Activated CD4-positive, alpha-beta T cell treated with anti-CD3 and anti-CD28 coated beads, Interleukin-2, amount 10 ng/mL, durations not matched to agents 24 days and 14 days (primary cell): ENCODE results near the gene SIRPD. TPM values are rescaled to one million over a fixed set of nuclear protein-coding genes. Genes with fewer than 3 reads are reported as not detected.

ENCODE experiments used
- DNase-seq: peaks from one replicate; pipeline ENCODE4 v3.0.0; 2022
- H3K27ac Mint-ChIP-seq: one replicate; pipeline ENCODE4 v1.8.0; 2022; ENCODE audit warnings: mild to moderate bottlenecking, mixed read lengths
- H3K27me3 Mint-ChIP-seq: one replicate; pipeline ENCODE4 v1.8.0; 2022; ENCODE audit warnings: mixed read lengths
- H3K36me3 Mint-ChIP-seq: one replicate; pipeline ENCODE4 v1.8.0; 2022; ENCODE audit warnings: low read depth, mild to moderate bottlenecking, mixed read lengths
- H3K4me1 Mint-ChIP-seq: one replicate; pipeline ENCODE4 v1.8.0; 2021; ENCODE audit warnings: mixed read lengths
- H3K4me3 Mint-ChIP-seq: one replicate; pipeline ENCODE4 v1.8.0; 2022; ENCODE audit warnings: mild to moderate bottlenecking, moderate library complexity, mixed read lengths
- H3K9me3 Mint-ChIP-seq: one replicate; pipeline ENCODE4 v1.8.0; 2021; ENCODE audit warnings: mixed read lengths
- intact Hi-C: fragments of 100-400 bp; cut with micrococcal nuclease; formaldehyde crosslinking; loops from one replicate; pipeline ENCODE4 v1.15.1; 2023
- total RNA-seq: library from RNA; stranded (reverse); gene quantifications from 2 replicates; pipeline ENCODE4 v1.2.3, GENCODE V29; 2022

The SIRPD gene
- total RNA-seq, 1 donor from 2014 or later: not detected

- peak overlapping the region; percentile 12 for H3K27ac Mint-ChIP-seq
- peaks cover 17% of the 10 kb centered on the region for H3K9me3 Mint-ChIP-seq
- H3K27me3 Mint-ChIP-seq: no peaks in the 10 kb centered on the region
- no peak overlapping the region for H3K4me3 Mint-ChIP-seq
- H3K36me3 Mint-ChIP-seq: peaks cover 22% of the 10 kb centered on the region
- peak; percentile 45 for DNase-seq
- H3K4me1 Mint-ChIP-seq: peaks cover 2% of the 10 kb centered on the region
- intact Hi-C loops: no loop called here
Observed at GRCh38 chr20:1567392-1568162, 10.1 kb upstream of the SIRPD start.

DNA sequence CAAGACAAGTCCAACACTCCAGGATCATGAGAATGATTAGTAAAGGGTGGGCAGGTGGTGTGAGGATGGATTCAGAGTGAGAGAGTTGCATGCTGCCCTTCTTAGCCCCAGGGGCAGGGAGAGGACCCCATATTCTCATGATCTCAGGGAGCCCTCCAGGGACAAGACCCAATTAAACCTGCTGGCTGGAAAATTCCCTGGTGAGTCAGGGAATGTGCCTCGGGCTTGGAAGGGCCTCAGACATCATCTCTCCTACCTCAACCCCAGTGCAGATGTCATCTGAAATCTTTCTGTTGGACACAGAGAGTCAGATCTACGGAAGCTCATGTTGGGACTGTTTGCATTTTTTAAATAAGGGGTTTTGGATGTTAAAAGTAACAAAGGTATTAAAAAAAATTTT, 9.2 kb upstream of the SIRPD start:
- Mint-ChIP-seq H3K27me3 (no peaks in the 10 kb centered on the region), H3K9me3 (peaks cover 24% of the 10 kb centered on the region), H3K4me3 (no peak overlapping the region), H3K36me3 (peaks cover 25% of the 10 kb centered on the region), H3K4me1 (peaks cover 7% of the 10 kb centered on the region), H3K27ac (no peak overlapping the region)
- DNase-seq: peak; percentile 15
- intact Hi-C loops: no loop called here

DNA sequence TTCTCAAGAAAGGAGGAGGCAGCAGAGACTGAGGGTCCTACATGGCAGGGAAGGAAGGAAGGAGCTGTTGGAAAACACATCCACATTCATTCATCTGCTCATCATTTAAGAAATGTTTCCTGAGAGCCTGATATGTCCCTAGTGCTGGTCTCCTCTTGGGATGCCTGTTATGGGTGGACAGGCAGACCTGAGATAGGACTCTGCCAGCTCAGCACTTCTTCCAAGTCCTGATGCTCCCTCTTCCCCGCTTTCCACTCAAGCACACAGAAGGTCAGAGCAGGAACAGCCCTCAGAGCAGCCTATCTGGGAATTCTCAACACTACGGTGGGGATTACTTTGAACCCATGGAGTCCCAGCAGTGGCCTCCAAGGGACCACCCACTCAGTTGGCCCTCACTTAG, 8.0 kb upstream of the SIRPD start:
- DNase-seq: peak; percentile 30
- Mint-ChIP-seq H3K36me3 (peaks cover 27% of the 10 kb centered on the region), H3K27me3 (no peaks in the 10 kb centered on the region), H3K27ac (no peak overlapping the region), H3K4me1 (peaks cover 7% of the 10 kb centered on the region), H3K9me3 (peaks cover 25% of the 10 kb centered on the region), H3K4me3 (no peak overlapping the region)
- intact Hi-C loops: no loop called here

- H3K9me3 Mint-ChIP-seq: peaks cover 35% of the 10 kb centered on the region
- no peak overlapping the region for H3K4me3 Mint-ChIP-seq
- no peaks in the 10 kb centered on the region for H3K27me3 Mint-ChIP-seq
- H3K36me3 Mint-ChIP-seq: peaks cover 27% of the 10 kb centered on the region
- peaks cover 7% of the 10 kb centered on the region for H3K4me1 Mint-ChIP-seq
- DNase-seq: peak; percentile 34
- H3K27ac Mint-ChIP-seq: no peak overlapping the region
- intact Hi-C loops: no loop called here
Observed at GRCh38 chr20:1563598-1563997, 6.1 kb upstream of the SIRPD start.

DNA sequence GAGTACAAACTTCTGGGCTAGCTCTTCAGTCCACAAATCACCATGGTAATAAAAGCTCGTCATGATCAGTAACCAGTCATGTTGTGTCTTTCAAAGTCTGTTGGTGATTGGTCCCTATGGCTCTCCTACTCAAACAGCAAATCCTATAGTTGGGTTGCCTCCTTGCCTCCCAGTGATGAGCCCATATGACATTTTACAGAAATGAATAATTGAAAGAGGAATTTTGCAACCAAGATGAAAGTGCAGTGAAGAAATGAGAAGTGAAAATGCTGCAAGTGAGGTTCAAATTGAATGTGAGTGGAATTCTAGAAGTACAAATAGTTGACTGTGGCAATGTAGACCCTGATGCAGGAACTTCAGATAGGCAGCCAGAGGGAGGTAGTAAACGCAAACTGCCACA, 5.1 kb upstream of the SIRPD start:
- no peak overlapping the region for H3K27ac Mint-ChIP-seq

DNA sequence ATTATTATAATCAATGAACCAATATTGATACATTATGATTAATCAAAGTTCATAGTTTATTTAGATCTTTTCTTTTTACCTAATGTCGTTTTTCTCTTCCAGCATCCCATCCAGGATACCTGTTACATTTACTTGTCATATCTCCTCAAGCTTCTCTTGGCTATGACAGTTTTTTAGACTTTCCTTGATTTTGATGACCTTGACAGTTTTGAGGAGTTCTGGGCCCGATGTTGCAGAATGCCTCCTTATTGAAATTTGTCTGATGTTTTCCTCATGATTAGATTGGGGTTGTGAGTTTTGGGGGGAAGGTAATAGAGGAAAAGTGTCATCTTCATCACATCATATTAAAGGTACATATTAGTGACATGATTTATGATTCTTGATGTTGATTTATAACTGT, 3.8 kb upstream of the SIRPD start:
- Mint-ChIP-seq H3K27ac (no peak overlapping the region), H3K4me1 (peaks cover 9% of the 10 kb centered on the region), H3K4me3 (no peak overlapping the region), H3K27me3 (no peaks in the 10 kb centered on the region), H3K36me3 (peaks cover 23% of the 10 kb centered on the region), H3K9me3 (peaks cover 37% of the 10 kb centered on the region)
- peak; percentile 6 for DNase-seq
- intact Hi-C loops: no loop called here

More for the DNA sequence above, 5.1 kb upstream of the SIRPD start:
- Mint-ChIP-seq H3K9me3 (peaks cover 35% of the 10 kb centered on the region), H3K27me3 (no peaks in the 10 kb centered on the region), H3K4me3 (no peak overlapping the region), H3K36me3 (peaks cover 23% of the 10 kb centered on the region), H3K4me1 (peaks cover 7% of the 10 kb centered on the region)
- intact Hi-C loops: no loop called here
- peak; percentile 13 for DNase-seq

GRCh38 chr20:1555952-1556351, 1.6 kb downstream of the SIRPD start:
- Mint-ChIP-seq H3K27ac (no peak overlapping the region), H3K36me3 (peaks cover 7% of the 10 kb centered on the region), H3K9me3 (peaks cover 28% of the 10 kb centered on the region), H3K4me1 (peaks cover 2% of the 10 kb centered on the region), H3K4me3 (no peak overlapping the region), H3K27me3 (no peaks in the 10 kb centered on the region)
- DNase-seq: no peak
- intact Hi-C loops: loop anchor here (5.0 kb wide), 1 partner anchor 176 kb away; no protein-coding TSS in a partner anchor

GRCh38 chr20:1539816-1540419, 17.6 kb downstream of the SIRPD start:
- peaks cover 25% of the 10 kb centered on the region for H3K9me3 Mint-ChIP-seq
- H3K36me3 Mint-ChIP-seq: no peaks in the 10 kb centered on the region
- H3K27ac Mint-ChIP-seq: no peak overlapping the region
- H3K27me3 Mint-ChIP-seq: peaks cover 16% of the 10 kb centered on the region
- intact Hi-C loops: no loop called here
- H3K4me1 Mint-ChIP-seq: peaks cover 7% of the 10 kb centered on the region
- no peak for DNase-seq
- no peak overlapping the region for H3K4me3 Mint-ChIP-seq

DNA sequence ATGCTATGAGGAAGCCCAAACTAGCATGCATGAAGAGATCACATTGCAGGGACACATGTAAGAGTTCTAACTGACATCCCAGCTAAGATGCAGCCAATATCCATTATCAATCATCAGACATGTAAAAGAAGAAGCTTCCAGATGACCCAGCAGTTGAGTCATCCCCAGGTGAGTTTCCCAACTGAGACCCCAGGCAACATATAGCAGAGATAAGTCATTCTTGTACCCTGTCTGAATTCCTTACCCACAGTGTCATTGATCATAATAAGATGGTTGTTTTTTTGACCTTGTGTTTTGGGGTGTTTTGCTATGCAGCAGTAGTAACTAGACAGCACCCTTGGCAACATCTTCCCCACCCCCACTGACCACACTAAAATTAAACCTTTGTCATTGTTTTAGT, 18.9 kb downstream of the SIRPD start:
- Mint-ChIP-seq H3K27me3 (peaks cover 11% of the 10 kb centered on the region), H3K4me1 (peaks cover 7% of the 10 kb centered on the region), H3K36me3 (no peaks in the 10 kb centered on the region), H3K27ac (no peak overlapping the region), H3K4me3 (no peak overlapping the region), H3K9me3 (peaks cover 17% of the 10 kb centered on the region)
- no peak for DNase-seq
- intact Hi-C loops: no loop called here

GRCh38 chr20:1537731-1538058, 19.8 kb downstream of the SIRPD start:
- Mint-ChIP-seq H3K9me3 (peaks cover 15% of the 10 kb centered on the region), H3K27ac (no peak overlapping the region)
- intact Hi-C loops: no loop called here

GRCh38 chr20:1536893-1537730, 20.4 kb downstream of the SIRPD start:
- peak; percentile 37 for DNase-seq
- intact Hi-C loops: no loop called here
- H3K9me3 Mint-ChIP-seq: peaks cover 15% of the 10 kb centered on the region
- no peaks in the 10 kb centered on the region for H3K36me3 Mint-ChIP-seq
- no peak overlapping the region for H3K4me3 Mint-ChIP-seq
- peaks cover 7% of the 10 kb centered on the region for H3K4me1 Mint-ChIP-seq
- H3K27ac Mint-ChIP-seq: no peak overlapping the region
- peaks cover 5% of the 10 kb centered on the region for H3K27me3 Mint-ChIP-seq

More at GRCh38 chr20:1537731-1538058, 19.8 kb downstream of the SIRPD start:
- Mint-ChIP-seq H3K4me3 (no peak overlapping the region), H3K4me1 (peaks cover 7% of the 10 kb centered on the region), H3K36me3 (no peaks in the 10 kb centered on the region), H3K27me3 (peaks cover 7% of the 10 kb centered on the region)
- no peak for DNase-seq

- Mint-ChIP-seq H3K27ac (no peak overlapping the region), H3K36me3 (no peaks in the 10 kb centered on the region), H3K4me1 (peaks cover 7% of the 10 kb centered on the region), H3K27me3 (no peaks in the 10 kb centered on the region), H3K4me3 (no peak overlapping the region), H3K9me3 (peaks cover 4% of the 10 kb centered on the region)
- DNase-seq: peak; percentile 42
- intact Hi-C loops: no loop called here
Observed at GRCh38 chr20:1535420-1536175, 21.9 kb downstream of the SIRPD start.

- H3K4me3 Mint-ChIP-seq: no peak overlapping the region
- peaks cover 5% of the 10 kb centered on the region for H3K4me1 Mint-ChIP-seq
- intact Hi-C loops: no loop called here
- peaks cover 1% of the 10 kb centered on the region for H3K27me3 Mint-ChIP-seq
- no peak overlapping the region for H3K27ac Mint-ChIP-seq
- no peaks in the 10 kb centered on the region for H3K36me3 Mint-ChIP-seq
- H3K9me3 Mint-ChIP-seq: peaks cover under 1% of the 10 kb centered on the region
- DNase-seq: peak; percentile 41
Observed at GRCh38 chr20:1534526-1534925, 23.0 kb downstream of the SIRPD start.
